ENCODE results near the gene ZFYVE16.
A peak's percentile ranks its signal among the peaks of the same experiment; 100 is the strongest.
"Not testable (repeated sequence)": the region's sequence is repeated elsewhere in the genome, so short reads cannot be mapped to it uniquely, and the experiment has no call there.

Gene ZFYVE16

GRCh38 chr5:80407735-80408483 is at the start of gene ZFYVE16:
TSS of gene ZFYVE16 (plus strand) at chr5:80408064. CDS start at chr5:80434148, 26,084 bp downstream.
- DNase-seq = peak; percentile 97

- DNase-seq = no peak
Observed at GRCh38 chr5:80360914-80361444, 46.9 kb upstream of the ZFYVE16 start.

GRCh38 chr5:80364892-80365291 is 43.0 kb upstream of the ZFYVE16 start:
- DNase-seq = no peak

GRCh38 chr5:80368661-80369480 is 39.0 kb upstream of the ZFYVE16 start:
- no peak for DNase-seq

GRCh38 chr5:80369521-80369920 is 38.3 kb upstream of the ZFYVE16 start:
- DNase-seq = no peak

- DNase-seq = no peak
Observed at GRCh38 chr5:80370390-80370789, 37.5 kb upstream of the ZFYVE16 start.

GRCh38 chr5:80372780-80373179 is 35.1 kb upstream of the ZFYVE16 start:
- no peak for DNase-seq

GRCh38 chr5:80374188-80374587 is 33.7 kb upstream of the ZFYVE16 start:
- no peak for DNase-seq

- no peak for DNase-seq
Observed at GRCh38 chr5:80376557-80376956, 31.3 kb upstream of the ZFYVE16 start.

- DNase-seq = no peak
Observed at GRCh38 chr5:80382488-80382887, 25.4 kb upstream of the ZFYVE16 start.

- no peak for DNase-seq
Observed at GRCh38 chr5:80387063-80387768, 20.6 kb upstream of the ZFYVE16 start.

GRCh38 chr5:80389580-80389979 is 18.3 kb upstream of the ZFYVE16 start:
- DNase-seq = no peak

GRCh38 chr5:80390413-80390812 is 17.5 kb upstream of the ZFYVE16 start:
- DNase-seq = not testable (repeated sequence)

GRCh38 chr5:80391267-80391666 is 16.6 kb upstream of the ZFYVE16 start:
- not testable (repeated sequence) for DNase-seq

- peak; percentile 14 to 53 for DNase-seq
Observed at GRCh38 chr5:80399526-80400239, 8.2 kb upstream of the ZFYVE16 start.

- DNase-seq = not testable (repeated sequence)
Observed at GRCh38 chr5:80400368-80400767, 7.5 kb upstream of the ZFYVE16 start.

GRCh38 chr5:80403782-80404181 is 4.1 kb upstream of the ZFYVE16 start:
- DNase-seq = no peak

- DNase-seq = no peak
Observed at GRCh38 chr5:80406980-80407734, 707 bp upstream of the ZFYVE16 start.

- DNase-seq = peak; percentile 24 to 53
Observed at GRCh38 chr5:80408484-80409366, 861 bp downstream of the ZFYVE16 start.

- DNase-seq = no peak
Observed at GRCh38 chr5:80409367-80409966, 1.6 kb downstream of the ZFYVE16 start.
